Naive thymus-derived CD8-positive, alpha-beta T cell (primary cell): ENCODE measurements around the gene MORN1. TPM values are rescaled to one million over a fixed set of nuclear protein-coding genes. Genes with fewer than 3 reads are reported as not detected.

Source experiments
- ATAC-seq, 2 donors: fragments of 150-1000 bp; cut with Tn5 transposase in 1 of 2; sonication (Bioruptor Pico), chemical (Tn5 transposase) in 1 of 2; 1 replicate in 1 of 2; 2 replicates in 1 of 2; pipeline ENCODE4 v1.10.0; 2021; ENCODE audit warnings: mild to moderate bottlenecking in 2 of 2, moderate library complexity in 2 of 2
- POLR2A ChIA-PET: fragments of 350-600 bp; sonication (Branson Sonifier 250); formaldehyde crosslinking; loops from one replicate; lab custom pipeline; 2021; ENCODE audit warnings: antibody characterized with exemption; lab: Charles Lee
- DNase-seq, 10 donors: peaks; one replicate each; pipeline versions ENCODE4 v3.0.0 to v3.0.0-alpha.2; 2020 to 2022
- H3K27ac Mint-ChIP-seq, 10 donors: one replicate each; pipeline ENCODE4 v1.8.0; 2020 to 2022; ENCODE audit warnings: mild to moderate bottlenecking in 10 of 10, mixed read lengths in 10 of 10, moderate library complexity in 4 of 10, inconsistent platforms in 1 of 10
- H3K27me3 Mint-ChIP-seq, 5 donors: one replicate each; pipeline ENCODE4 v1.8.0; 2021 to 2022; ENCODE audit warnings: mixed read lengths in 5 of 5
- H3K36me3 Mint-ChIP-seq, 3 donors: one replicate each; pipeline ENCODE4 v1.8.0; 2020 to 2022; ENCODE audit warnings: mixed read lengths in 3 of 3, mild to moderate bottlenecking in 2 of 3, inconsistent platforms in 1 of 3
- H3K4me1 Mint-ChIP-seq, 4 donors: one replicate each; pipeline ENCODE4 v1.8.0; 2021 to 2022; ENCODE audit warnings: mixed read lengths in 4 of 4
- H3K4me3 Mint-ChIP-seq, 10 donors: one replicate each; pipeline ENCODE4 v1.8.0; 2020 to 2022; ENCODE audit warnings: mild to moderate bottlenecking in 10 of 10, mixed read lengths in 10 of 10, moderate library complexity in 6 of 10, inconsistent platforms in 1 of 10
- H3K9me3 Mint-ChIP-seq, 9 donors: one replicate each; pipeline ENCODE4 v1.8.0; 2020 to 2022; ENCODE audit warnings: mixed read lengths in 9 of 9, mild to moderate bottlenecking in 3 of 9, inconsistent platforms in 1 of 9, moderate library complexity in 1 of 9
- polyA plus RNA-seq, 3 donors: library from polyadenylated mRNA; unstranded; fragments of 300-500 nt; fragmentation: Illumina TruSeq; gene quantifications; one replicate each; pipeline ENCODE4 v1.2.3, GENCODE V29; 2021
- total RNA-seq, 8 experiments: library from RNA in 2 of 8; stranded (reverse) in 2 of 8; gene quantifications; one replicate each; pipeline ENCODE4 v1.2.3 and lab custom pipeline; 2021 to 2026

The MORN1 gene
- total and polyA plus RNA-seq, 5 experiments from 2014 or later: 4.3 to 18.8 (median 7.1) TPM

GRCh38 chr1:2271841-2272655 is 119.3 kb downstream of the MORN1 start:
- Mint-ChIP-seq H3K4me1 (peaks cover 27 to 85% (median 63%) of the 10 kb centered on the region in 4 donors), H3K4me3 (peak overlapping the region in 3 of 10 donors; percentile 36 to 48 (median 43))
- POLR2A ChIA-PET: no interaction called here

More at GRCh38 chr1:2271841-2272655, 119.3 kb downstream of the MORN1 start:
- ATAC-seq (no peak), DNase-seq (no peak)
- Mint-ChIP-seq H3K27me3 (no peaks in the 10 kb centered on the region), H3K9me3 (no peaks in the 10 kb centered on the region), H3K36me3 (peaks cover 0 to 2% (median 0%) of the 10 kb centered on the region in 3 donors), H3K27ac (peak overlapping the region in 6 of 10 donors; percentile 27 to 84 (median 60))

Other genes starting within 250 kb of the MORN1 start
- gene FAAP20, start 196.8 kb downstream of the MORN1 start, total RNA-seq: 10 to 100 TPM; 39.4 to 49.3 TPM
- 10 to 100 TPM; 70.1 to 76.6 (median 74.9) TPM for gene FAAP20, start 196.8 kb downstream of the MORN1 start, polyA plus RNA-seq
- 100 to 1,000 TPM in 1 of 2 experiments, 10 to 100 TPM in 1; 98.3 to 105 TPM for gene SKI, start 163.2 kb downstream of the MORN1 start, total RNA-seq
- gene SKI, start 163.2 kb downstream of the MORN1 start, polyA plus RNA-seq: under 1 TPM; 0.30 to 0.80 (median 0.53) TPM
- gene RER1, start 287 bp upstream of the MORN1 start, total RNA-seq: 100 to 1,000 TPM; 131 to 139 TPM
- gene RER1, start 287 bp upstream of the MORN1 start, polyA plus RNA-seq: 100 to 1,000 TPM; 118 to 146 (median 126) TPM
- gene PEX10, start 21.0 kb upstream of the MORN1 start, total RNA-seq: 10 to 100 TPM; 15.5 to 20.1 TPM
- 10 to 100 TPM in 1 of 3 donors, 1 to 10 TPM in 2; 7.5 to 10.4 (median 9.1) TPM for gene PEX10, start 21.0 kb upstream of the MORN1 start, polyA plus RNA-seq
- gene PLCH2, start 84.7 kb upstream of the MORN1 start, total RNA-seq: 10 to 100 TPM; 14.8 to 16.4 TPM
- under 1 TPM; 0.37 to 0.52 (median 0.37) TPM for gene PLCH2, start 84.7 kb upstream of the MORN1 start, polyA plus RNA-seq
- 100 to 1,000 TPM; 149 to 155 TPM for gene PANK4, start 135.0 kb upstream of the MORN1 start, total RNA-seq
- 10 to 100 TPM in 2 of 3 donors, 1 to 10 TPM in 1; 9.0 to 31.7 (median 13.4) TPM for gene PANK4, start 135.0 kb upstream of the MORN1 start, polyA plus RNA-seq
- gene HES5, start 138.7 kb upstream of the MORN1 start, total RNA-seq: under 1 TPM in 1 of 2 experiments, not detected in 1; 0.30 TPM
- gene HES5, start 138.7 kb upstream of the MORN1 start, polyA plus RNA-seq: not detected
- 100 to 1,000 TPM; 187 to 190 TPM for gene TNFRSF14, start 164.8 kb upstream of the MORN1 start, total RNA-seq
- 10 to 100 TPM; 45.8 to 61.6 (median 48.9) TPM for gene TNFRSF14, start 164.8 kb upstream of the MORN1 start, polyA plus RNA-seq
- gene PRXL2B, start 195.2 kb upstream of the MORN1 start, total RNA-seq: 10 to 100 TPM; 39.6 to 45.4 TPM
- gene PRXL2B, start 195.2 kb upstream of the MORN1 start, polyA plus RNA-seq: 10 to 100 TPM; 20.6 to 37.5 (median 27.4) TPM
- 1 to 10 TPM; 2.5 to 3.3 TPM for gene MMEL1, start 241.5 kb upstream of the MORN1 start, total RNA-seq
- gene MMEL1, start 241.5 kb upstream of the MORN1 start, polyA plus RNA-seq: 10 to 100 TPM in 1 of 3 donors, 1 to 10 TPM in 2; 6.0 to 18.9 (median 9.6) TPM